HG02763 (cell line): ENCODE measurements around the gene CHRNB2.

Experiments
- ATAC-seq: cut with Tn5 transposase; IDR thresholded peaks from one replicate; pipeline ENCODE4 v1.9.1; 2021; ENCODE audit warnings: mild to moderate bottlenecking, moderate library complexity; ENCODE audit not compliant: unreplicated experiment

CHRNB2 gene

GRCh38 chr1:154578058-154578418 lies 10.5 kb downstream of the CHRNB2 start:
- no peak for ATAC-seq

- ATAC-seq: no peak
Measured at GRCh38 chr1:154579374-154579773, 11.8 kb downstream of the CHRNB2 start.

GRCh38 chr1:154581766-154582165 lies 14.2 kb downstream of the CHRNB2 start:
- no peak for ATAC-seq

- no peak for ATAC-seq
Measured at GRCh38 chr1:154582885-154583284, 15.3 kb downstream of the CHRNB2 start.

GRCh38 chr1:154583773-154584172 lies 16.2 kb downstream of the CHRNB2 start:
- no peak for ATAC-seq

GRCh38 chr1:154584267-154584994 lies 16.9 kb downstream of the CHRNB2 start:
- no peak for ATAC-seq

- no peak for ATAC-seq
Measured at GRCh38 chr1:154586231-154586630, 18.7 kb downstream of the CHRNB2 start.

- no peak for ATAC-seq
Measured at GRCh38 chr1:154586641-154587040, 19.1 kb downstream of the CHRNB2 start.

GRCh38 chr1:154589780-154590179 lies 22.2 kb downstream of the CHRNB2 start:
- no peak for ATAC-seq

- no peak for ATAC-seq
Measured at GRCh38 chr1:154590756-154591155, 23.2 kb downstream of the CHRNB2 start.

GRCh38 chr1:154591206-154591605 lies 23.6 kb downstream of the CHRNB2 start:
- ATAC-seq: no peak

- no peak for ATAC-seq
Measured at GRCh38 chr1:154593390-154593789, 25.8 kb downstream of the CHRNB2 start.

- ATAC-seq: no peak
Measured at GRCh38 chr1:154594811-154595210, 27.2 kb downstream of the CHRNB2 start.

- no peak for ATAC-seq
Measured at GRCh38 chr1:154595621-154596020, 28.0 kb downstream of the CHRNB2 start.

GRCh38 chr1:154598871-154599635 lies 31.5 kb downstream of the CHRNB2 start:
- ATAC-seq: no peak

- no peak for ATAC-seq
Measured at GRCh38 chr1:154599658-154600057, 32.1 kb downstream of the CHRNB2 start.

GRCh38 chr1:154603317-154603716 lies 35.7 kb downstream of the CHRNB2 start:
- ATAC-seq: no peak

GRCh38 chr1:154605534-154605933 lies 38.0 kb downstream of the CHRNB2 start:
- no peak for ATAC-seq

- ATAC-seq: peak; percentile 8
Measured at GRCh38 chr1:154607106-154607608, 39.6 kb downstream of the CHRNB2 start.

- peak; percentile 67 for ATAC-seq
Measured at GRCh38 chr1:154607609-154608396, 40.2 kb downstream of the CHRNB2 start, which contains the start of gene ADAR. Gene ADAR, minus strand, starts transcription at chr1:154608186. Its CDS starts 180 bp downstream, at chr1:154608006.
